ENCODE measurements around the gene RALGAPA2.

DNA sequence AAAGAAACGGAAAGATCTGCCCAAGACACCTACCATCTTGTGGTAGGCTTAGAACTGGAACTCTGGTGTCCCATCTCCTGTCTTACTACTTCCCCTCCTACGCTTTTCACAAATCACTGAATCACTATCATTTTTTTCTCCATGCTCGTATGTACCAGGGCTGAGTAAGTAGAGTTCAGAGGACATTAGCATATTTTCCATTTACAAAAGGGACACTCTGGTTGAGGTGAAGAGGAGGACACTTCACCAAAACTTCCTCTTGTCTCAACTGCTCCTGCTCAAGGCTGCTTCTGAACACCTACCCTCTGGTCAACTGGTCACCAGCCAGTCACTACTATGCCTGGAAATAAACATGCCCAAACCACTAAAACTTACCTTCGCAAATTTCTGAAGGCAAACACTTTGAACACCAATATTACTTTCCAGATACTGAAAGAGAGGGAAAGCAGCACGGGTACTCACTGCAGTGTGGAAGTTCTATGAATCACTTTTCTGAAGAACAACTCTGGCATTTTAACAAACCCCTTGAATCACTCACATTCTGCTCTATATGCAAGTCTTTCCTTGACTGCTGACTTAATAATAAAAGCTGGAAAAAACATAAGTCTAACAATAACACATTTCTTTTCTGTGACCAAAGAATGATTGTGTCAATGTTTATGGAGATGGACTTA, 221.2 kb downstream of the RALGAPA2 start:
- TF ChIP-seq, protein P1, sequence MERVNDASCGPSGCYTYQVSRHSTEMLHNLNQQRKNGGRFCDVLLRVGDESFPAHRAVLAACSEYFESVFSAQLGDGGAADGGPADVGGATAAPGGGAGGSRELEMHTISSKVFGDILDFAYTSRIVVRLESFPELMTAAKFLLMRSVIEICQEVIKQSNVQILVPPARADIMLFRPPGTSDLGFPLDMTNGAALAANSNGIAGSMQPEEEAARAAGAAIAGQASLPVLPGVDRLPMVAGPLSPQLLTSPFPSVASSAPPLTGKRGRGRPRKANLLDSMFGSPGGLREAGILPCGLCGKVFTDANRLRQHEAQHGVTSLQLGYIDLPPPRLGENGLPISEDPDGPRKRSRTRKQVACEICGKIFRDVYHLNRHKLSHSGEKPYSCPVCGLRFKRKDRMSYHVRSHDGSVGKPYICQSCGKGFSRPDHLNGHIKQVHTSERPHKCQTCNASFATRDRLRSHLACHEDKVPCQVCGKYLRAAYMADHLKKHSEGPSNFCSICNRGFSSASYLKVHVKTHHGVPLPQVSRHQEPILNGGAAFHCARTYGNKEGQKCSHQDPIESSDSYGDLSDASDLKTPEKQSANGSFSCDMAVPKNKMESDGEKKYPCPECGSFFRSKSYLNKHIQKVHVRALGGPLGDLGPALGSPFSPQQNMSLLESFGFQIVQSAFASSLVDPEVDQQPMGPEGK (CRISPR knock-in tag; IDR thresholded peaks at IDR 0.05; ENCODE audit: borderline replicate concordance): no peak
- no peak for TF ChIP-seq ESRRG (CRISPR knock-in tag; IDR thresholded peaks at IDR 0.05)
- TF ChIP-seq TOX (CRISPR knock-in tag; IDR thresholded peaks at IDR 0.05; ENCODE audit: borderline replicate concordance): no peak
